ENCODE data around the gene INKA2.

INKA2 gene

GRCh38 chr1:111702504-111703050, 36.6 kb downstream of the INKA2 start:
- DNase-seq (ENCODE audit: low read depth), result no peak

GRCh38 chr1:111699268-111699667, 39.9 kb downstream of the INKA2 start:
- DNase-seq (ENCODE audit: low read depth), result no peak

- DNase-seq (ENCODE audit: low read depth), result no peak
Measured at GRCh38 chr1:111696330-111696729, 42.9 kb downstream of the INKA2 start.

- no peak for DNase-seq (ENCODE audit: low read depth)
Measured at GRCh38 chr1:111695801-111696200, 43.4 kb downstream of the INKA2 start.

GRCh38 chr1:111691886-111692285, 47.3 kb downstream of the INKA2 start:
- no peak for DNase-seq (ENCODE audit: low read depth)

- peak; percentile 87 for DNase-seq (ENCODE audit: low read depth)
Measured at GRCh38 chr1:111690306-111690617, 48.9 kb downstream of the INKA2 start.
